T-helper 1 cell treated with Interleukin-12 subunit alpha and Interleukin-12 subunit beta and Interleukin-4 antibody, amounts not matched to agents 30 μg/mL and 1 μg/mL, for 36 hours (primary cell): ENCODE results near the gene MTF1.

Experiments
- H3K27ac Mint-ChIP-seq: one replicate; pipeline ENCODE4 v1.8.0; 2021; ENCODE audit warnings: mild to moderate bottlenecking, mixed read lengths
- H3K27me3 Mint-ChIP-seq: one replicate; pipeline ENCODE4 v1.8.0; 2021; ENCODE audit warnings: low read depth, mixed read lengths
- H3K36me3 Mint-ChIP-seq: one replicate; pipeline ENCODE4 v1.8.0; 2021; ENCODE audit warnings: low read depth, mixed read lengths
- H3K4me1 Mint-ChIP-seq: one replicate; pipeline ENCODE4 v1.8.0; 2021; ENCODE audit warnings: low read depth, mixed read lengths
- H3K4me3 Mint-ChIP-seq: one replicate; pipeline ENCODE4 v1.8.0; 2021; ENCODE audit warnings: mild to moderate bottlenecking, moderate library complexity, mixed read lengths
- H3K9me3 Mint-ChIP-seq: one replicate; pipeline ENCODE4 v1.8.0; 2021; ENCODE audit warnings: mixed read lengths

The MTF1 gene

DNA sequence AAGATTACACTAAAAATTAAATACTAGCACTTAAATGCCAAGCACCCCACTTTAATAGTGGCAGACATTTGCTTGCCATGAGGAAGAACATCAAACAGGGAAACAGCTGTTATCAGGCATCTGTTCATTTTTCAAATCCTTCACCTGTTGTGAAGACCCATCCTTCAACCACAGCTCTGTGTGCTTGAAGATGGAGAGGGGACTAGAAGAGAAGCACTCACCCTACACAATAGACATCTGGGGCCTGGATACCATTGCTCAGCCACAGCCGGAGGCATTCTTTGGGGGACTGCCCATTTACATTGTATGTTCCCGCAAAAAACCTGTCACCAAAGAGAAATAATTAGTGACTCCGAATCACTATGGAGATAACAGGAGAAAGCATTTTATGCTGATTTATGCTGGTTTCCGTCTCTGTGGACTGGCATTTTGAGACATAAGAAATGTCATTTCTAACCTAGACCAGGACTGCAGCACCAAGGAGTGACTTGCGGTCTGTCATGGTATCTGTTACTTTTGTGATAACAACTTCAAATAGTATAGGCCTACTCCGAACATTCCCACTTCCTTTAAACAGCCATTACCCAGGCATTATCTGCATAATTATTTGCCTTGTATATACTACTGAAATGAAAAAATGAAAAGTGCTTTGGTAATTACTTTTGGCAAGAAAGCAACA, 28.8 kb upstream of the MTF1 start:
- H3K27ac Mint-ChIP-seq = no peak overlapping the region
- H3K9me3 Mint-ChIP-seq = no peaks in the 10 kb centered on the region
- H3K4me3 Mint-ChIP-seq = no peak overlapping the region
- H3K4me1 Mint-ChIP-seq = no peaks in the 10 kb centered on the region
- peaks cover 13% of the 10 kb centered on the region for H3K36me3 Mint-ChIP-seq
- no peaks in the 10 kb centered on the region for H3K27me3 Mint-ChIP-seq

DNA sequence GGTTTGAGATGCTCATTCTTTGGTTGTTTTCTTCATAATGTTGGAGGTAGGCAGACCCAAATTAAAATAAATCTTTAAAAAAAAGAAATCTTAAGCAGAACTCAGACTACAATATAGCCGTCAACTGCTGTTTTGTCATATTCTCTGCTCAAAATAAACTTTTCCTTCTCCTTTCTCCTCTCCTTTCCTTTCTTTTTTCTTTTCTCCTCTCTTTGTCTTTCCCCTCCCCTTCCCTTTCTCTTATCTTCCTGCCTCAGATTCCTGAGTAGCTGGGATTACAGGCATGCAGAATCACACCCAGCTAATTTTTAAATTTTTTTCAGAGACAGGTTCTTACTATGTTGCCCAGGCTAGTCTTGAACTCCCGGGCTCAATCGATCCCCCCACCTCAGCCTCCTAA, 24.8 kb upstream of the MTF1 start:
- Mint-ChIP-seq H3K27me3 (no peaks in the 10 kb centered on the region), H3K4me1 (no peaks in the 10 kb centered on the region), H3K27ac (peak overlapping the region; percentile 26), H3K9me3 (no peaks in the 10 kb centered on the region), H3K4me3 (no peak overlapping the region), H3K36me3 (peaks cover 30% of the 10 kb centered on the region)

DNA sequence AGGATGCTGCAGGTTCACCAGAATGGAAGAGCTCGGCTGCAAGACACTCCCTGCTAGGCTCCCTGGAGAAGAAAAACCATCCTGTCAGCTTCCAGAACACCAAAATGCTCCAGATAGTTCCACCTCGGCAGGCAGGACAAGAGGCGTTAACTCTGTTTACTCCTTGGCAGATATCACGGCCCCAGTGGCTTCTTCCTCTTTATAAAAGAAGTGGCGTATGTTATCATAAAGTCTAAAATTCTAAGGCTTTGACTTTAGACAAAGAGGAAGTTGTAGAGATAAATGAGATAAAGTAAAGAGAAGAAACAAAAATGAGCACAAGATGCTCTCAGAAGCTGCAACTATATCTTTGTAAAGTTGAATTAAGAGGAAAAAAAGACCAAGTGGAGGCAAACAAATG, 24.3 kb upstream of the MTF1 start:
- H3K9me3 Mint-ChIP-seq = no peaks in the 10 kb centered on the region
- no peak overlapping the region for H3K4me3 Mint-ChIP-seq
- H3K4me1 Mint-ChIP-seq = no peaks in the 10 kb centered on the region
- H3K27me3 Mint-ChIP-seq = no peaks in the 10 kb centered on the region
- peaks cover 30% of the 10 kb centered on the region for H3K36me3 Mint-ChIP-seq
- no peak overlapping the region for H3K27ac Mint-ChIP-seq

DNA sequence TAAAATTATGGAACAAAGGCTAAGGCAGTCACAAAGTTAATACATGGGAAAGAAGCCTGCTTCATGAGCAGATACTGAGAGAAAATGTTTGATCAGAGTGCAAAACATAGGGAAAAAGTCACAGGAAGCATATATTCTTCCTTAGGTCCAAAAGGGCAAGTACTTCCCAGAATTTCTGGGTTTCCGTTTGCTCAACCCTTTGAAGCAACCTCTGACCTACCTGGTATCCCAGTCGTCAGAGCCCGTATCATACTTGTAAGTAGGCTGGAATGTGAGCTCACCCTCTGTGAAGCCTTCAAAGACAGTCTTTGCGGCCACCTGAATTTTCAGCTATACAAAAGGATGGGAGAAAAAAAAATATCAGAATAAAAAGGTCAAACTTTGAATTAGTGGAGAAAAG, 20.5 kb upstream of the MTF1 start:
- Mint-ChIP-seq H3K27me3 (no peaks in the 10 kb centered on the region), H3K9me3 (no peaks in the 10 kb centered on the region), H3K4me1 (no peaks in the 10 kb centered on the region), H3K4me3 (no peak overlapping the region), H3K27ac (no peak overlapping the region), H3K36me3 (peaks cover 30% of the 10 kb centered on the region)

DNA sequence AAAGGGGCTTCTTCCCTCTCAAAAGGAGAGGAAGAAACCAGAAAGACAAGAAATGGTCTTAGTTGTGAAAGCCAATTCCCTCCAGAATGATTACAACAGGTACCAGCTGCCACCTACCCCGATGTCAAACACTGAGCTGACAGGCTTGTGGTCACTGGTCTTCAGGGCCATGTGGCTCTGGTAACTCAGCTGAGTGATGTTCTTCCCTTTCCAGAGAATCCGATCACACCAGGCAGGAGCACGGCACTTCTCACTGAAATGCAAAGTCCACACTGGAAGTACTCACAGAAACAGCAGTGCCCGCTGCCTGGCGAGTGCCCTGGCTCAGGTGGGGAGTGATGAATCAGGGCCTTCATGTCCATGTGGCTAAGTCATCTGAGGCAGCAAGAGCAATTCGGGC, 18.7 kb upstream of the MTF1 start:
- no peak overlapping the region for H3K4me3 Mint-ChIP-seq
- no peak overlapping the region for H3K27ac Mint-ChIP-seq
- peaks cover 32% of the 10 kb centered on the region for H3K36me3 Mint-ChIP-seq
- H3K4me1 Mint-ChIP-seq = no peaks in the 10 kb centered on the region
- H3K27me3 Mint-ChIP-seq = no peaks in the 10 kb centered on the region
- no peaks in the 10 kb centered on the region for H3K9me3 Mint-ChIP-seq

DNA sequence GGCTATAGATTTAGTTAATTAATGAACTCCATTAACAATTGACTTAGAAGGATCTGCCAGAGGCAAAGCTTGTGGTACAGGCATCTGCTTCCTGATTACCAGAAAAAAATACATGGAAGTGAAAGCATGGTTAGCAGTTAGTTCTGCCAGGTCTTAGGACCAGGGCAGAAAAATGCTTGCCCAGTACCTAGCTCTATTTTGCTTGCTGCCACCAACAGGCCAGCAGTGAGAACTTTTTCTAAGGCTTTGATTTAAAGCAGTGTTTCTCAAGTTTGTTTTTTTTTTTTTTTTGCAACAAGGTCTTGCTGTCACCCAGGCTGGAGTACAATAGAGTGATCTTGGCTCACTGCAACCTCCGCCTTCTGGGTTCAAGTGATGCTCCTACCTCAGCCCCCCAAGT, 16.4 kb upstream of the MTF1 start:
- Mint-ChIP-seq H3K27me3 (no peaks in the 10 kb centered on the region), H3K4me1 (no peaks in the 10 kb centered on the region), H3K36me3 (peaks cover 23% of the 10 kb centered on the region), H3K27ac (no peak overlapping the region), H3K4me3 (no peak overlapping the region), H3K9me3 (no peaks in the 10 kb centered on the region)

DNA sequence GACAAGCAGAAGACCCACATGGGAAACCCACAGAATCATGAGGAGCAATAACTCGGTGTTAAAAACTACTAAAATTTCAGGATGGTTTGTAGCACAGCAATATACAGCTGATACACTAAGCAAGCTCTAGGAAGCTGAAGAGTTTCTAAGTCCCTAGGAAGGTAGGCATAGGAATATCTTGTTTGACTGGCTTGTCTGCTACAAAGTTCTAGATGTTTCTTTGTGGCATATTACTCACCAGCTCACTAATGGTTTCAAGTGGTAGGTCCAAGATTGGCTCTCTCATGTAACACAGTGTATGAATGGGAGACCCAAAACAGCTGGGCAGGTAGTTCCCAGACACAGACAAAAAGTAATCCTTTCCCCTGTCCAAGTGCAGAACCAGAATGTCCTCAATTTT, 13.3 kb upstream of the MTF1 start:
- no peaks in the 10 kb centered on the region for H3K4me1 Mint-ChIP-seq

DNA sequence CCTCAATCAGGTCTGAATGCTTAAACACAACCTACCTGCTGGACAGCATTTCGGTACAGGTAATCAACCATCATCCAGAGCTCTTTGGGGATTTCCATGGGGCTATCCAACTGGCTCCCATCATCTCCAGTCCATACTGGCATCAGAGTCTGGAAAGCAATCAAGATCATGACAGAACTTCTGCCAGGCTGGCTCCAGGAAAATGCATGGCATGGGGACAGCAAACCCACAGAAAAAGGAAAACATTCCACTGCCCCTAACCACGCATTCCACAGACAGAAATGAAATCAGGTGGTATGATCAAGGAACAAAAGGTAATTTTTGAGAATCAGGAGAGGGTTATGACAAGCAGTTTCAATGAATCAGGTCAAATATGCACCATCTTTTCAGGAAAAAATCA, 9.1 kb upstream of the MTF1 start:
- Mint-ChIP-seq H3K36me3 (peaks cover 29% of the 10 kb centered on the region), H3K27me3 (no peaks in the 10 kb centered on the region), H3K27ac (no peak overlapping the region), H3K9me3 (no peaks in the 10 kb centered on the region), H3K4me3 (no peak overlapping the region), H3K4me1 (peaks cover 3% of the 10 kb centered on the region)

More for the DNA sequence above, 13.3 kb upstream of the MTF1 start:
- H3K9me3 Mint-ChIP-seq = no peaks in the 10 kb centered on the region
- no peaks in the 10 kb centered on the region for H3K27me3 Mint-ChIP-seq
- peaks cover 24% of the 10 kb centered on the region for H3K36me3 Mint-ChIP-seq
- H3K27ac Mint-ChIP-seq = no peak overlapping the region
- no peak overlapping the region for H3K4me3 Mint-ChIP-seq

DNA sequence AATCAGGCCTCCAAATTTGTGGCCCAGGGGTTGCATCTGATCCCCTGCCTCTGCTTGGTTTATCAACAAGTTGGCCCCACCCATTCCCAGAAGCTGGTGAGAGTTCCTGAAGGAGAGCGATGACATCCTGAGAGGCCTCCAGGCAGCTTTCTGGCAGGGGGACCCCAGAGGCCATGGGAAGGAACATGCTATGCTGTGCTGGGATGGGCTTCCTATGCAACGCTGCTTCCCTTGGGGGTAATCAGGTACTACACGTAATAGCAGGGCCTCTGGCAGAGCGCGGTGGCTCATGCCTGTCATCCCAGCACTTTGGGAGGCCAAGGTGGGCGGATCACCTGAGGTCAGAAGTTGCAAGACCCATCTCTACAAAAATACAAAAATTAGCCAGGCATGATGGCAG, 8.4 kb upstream of the MTF1 start:
- Mint-ChIP-seq H3K27ac (no peak overlapping the region), H3K9me3 (no peaks in the 10 kb centered on the region), H3K4me3 (no peak overlapping the region), H3K27me3 (no peaks in the 10 kb centered on the region), H3K4me1 (peaks cover 3% of the 10 kb centered on the region), H3K36me3 (peaks cover 28% of the 10 kb centered on the region)

DNA sequence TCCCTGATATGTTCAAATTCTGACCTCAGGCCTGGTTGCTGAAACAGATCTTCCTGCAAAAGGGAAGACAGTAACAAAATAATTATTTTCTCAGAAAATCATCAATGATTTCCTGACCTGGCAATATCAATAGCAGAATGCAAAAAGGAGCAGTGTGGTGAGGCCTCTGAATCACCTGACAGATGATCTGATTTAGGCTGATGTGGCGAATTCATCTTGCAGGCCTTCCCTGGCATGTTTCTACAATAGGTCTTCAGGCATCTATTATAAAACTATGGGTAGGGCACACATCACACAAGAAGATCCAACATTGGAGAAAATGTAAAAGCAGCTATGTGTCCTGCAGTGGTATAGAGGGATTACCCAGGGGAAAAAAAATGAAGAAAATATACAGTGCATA, 7.1 kb upstream of the MTF1 start:
- Mint-ChIP-seq H3K9me3 (no peaks in the 10 kb centered on the region), H3K27ac (no peak overlapping the region), H3K36me3 (peaks cover 29% of the 10 kb centered on the region), H3K4me1 (peaks cover 3% of the 10 kb centered on the region), H3K4me3 (no peak overlapping the region), H3K27me3 (no peaks in the 10 kb centered on the region)

DNA sequence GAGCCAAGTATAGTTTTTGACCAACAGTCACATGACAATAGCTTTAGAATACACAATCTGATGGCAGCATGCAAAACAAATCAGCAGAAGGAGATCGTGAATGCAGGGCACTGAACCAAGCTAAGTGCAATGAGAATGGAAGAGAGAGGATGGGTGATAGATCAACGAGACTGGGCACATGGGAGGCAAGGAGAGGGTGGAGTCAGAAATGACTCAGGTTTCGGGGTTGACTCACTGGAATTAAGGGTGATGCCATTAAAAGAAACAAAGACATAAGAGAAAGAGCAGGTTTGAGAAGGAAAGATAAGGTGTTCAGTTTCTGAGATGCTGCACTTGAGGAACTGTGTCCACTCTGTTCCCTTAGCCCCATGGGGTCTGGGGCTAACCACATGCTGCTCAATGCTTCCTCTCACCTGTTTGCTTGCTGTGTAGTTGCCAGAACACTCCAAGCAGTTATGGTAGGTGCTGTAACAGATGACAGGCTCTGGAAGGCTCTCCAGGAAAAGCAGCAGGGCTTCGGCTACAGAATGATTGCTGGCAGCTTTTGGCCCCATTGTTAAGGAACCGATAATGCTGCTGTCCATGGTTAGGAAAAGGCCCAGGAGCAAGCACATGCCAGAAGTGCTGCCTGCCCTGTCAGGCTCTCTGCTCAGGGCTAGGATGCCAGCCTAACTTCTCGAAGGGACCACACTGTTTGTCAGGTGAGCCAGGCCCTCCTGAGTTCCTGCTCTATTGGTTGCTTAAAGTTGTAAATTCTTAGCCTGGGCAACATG, 6.1 kb upstream of the MTF1 start:
- no peaks in the 10 kb centered on the region for H3K27me3 Mint-ChIP-seq
- no peaks in the 10 kb centered on the region for H3K9me3 Mint-ChIP-seq
- peaks cover 3% of the 10 kb centered on the region for H3K4me1 Mint-ChIP-seq
- peaks cover 29% of the 10 kb centered on the region for H3K36me3 Mint-ChIP-seq
- no peak overlapping the region for H3K4me3 Mint-ChIP-seq
- H3K27ac Mint-ChIP-seq = no peak overlapping the region

DNA sequence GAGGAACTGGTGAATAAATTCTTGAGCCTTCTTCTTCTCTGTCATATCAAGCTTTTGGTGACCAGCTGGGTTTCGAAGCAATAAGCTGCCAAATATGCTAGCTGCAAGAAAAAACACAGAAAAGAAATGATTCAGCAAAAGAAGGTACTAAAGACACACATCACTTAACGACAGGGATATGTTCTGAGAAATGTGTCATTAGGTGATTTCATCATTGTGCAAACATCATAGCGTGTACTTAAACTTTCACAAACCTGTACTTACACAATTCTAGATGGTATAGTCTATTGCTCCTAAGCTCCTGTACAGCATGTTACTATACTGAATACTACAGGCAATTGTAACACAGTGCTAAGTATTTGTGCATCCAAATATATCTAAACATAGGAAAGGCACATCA, 2.9 kb upstream of the MTF1 start:
- Mint-ChIP-seq H3K4me3 (no peak overlapping the region), H3K9me3 (no peaks in the 10 kb centered on the region), H3K27ac (no peak overlapping the region)

DNA sequence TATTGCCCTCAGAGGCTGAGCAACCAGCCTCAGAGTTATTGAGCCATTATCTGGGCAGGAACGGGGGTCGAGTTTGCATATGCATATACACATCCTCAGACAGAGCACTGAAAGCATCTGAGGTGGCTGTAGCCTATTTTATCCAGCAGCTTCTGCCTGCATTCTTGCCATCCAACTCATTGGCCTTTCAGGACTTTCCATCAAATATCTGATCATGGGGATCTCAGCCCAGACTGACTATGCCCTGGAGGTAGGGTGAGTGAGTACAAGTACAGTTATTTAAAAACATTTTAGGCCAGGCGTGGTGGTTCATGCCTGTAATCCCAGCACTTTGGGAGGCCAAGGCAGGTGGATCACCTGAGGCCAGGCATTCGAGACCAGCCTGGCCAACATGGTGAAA, 1.8 kb upstream of the MTF1 start:
- Mint-ChIP-seq H3K27me3 (no peaks in the 10 kb centered on the region), H3K36me3 (peaks cover 22% of the 10 kb centered on the region)

More for the DNA sequence above, 2.9 kb upstream of the MTF1 start:
- Mint-ChIP-seq H3K4me1 (peaks cover 18% of the 10 kb centered on the region), H3K27me3 (no peaks in the 10 kb centered on the region), H3K36me3 (peaks cover 22% of the 10 kb centered on the region)

DNA sequence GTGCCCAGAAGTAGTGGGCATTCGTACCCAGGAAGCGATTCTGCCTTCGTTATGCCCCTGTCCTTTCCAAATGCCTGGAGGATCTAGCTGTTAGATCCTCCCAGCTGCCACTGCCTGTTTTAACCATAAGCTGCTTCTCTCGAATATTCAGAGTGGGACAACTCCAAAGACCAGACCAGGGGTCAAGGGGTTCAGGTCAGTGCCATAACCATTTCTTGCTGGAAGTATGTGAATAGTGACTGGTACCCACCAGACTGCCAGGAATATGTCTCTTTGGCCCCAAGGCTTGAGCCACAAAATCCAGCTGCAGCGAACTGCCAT, 914 bp upstream of the MTF1 start:
- Mint-ChIP-seq H3K27me3 (no peaks in the 10 kb centered on the region), H3K4me1 (peaks cover 23% of the 10 kb centered on the region), H3K27ac (peak overlapping the region; percentile 95)

More for the DNA sequence above, 1.8 kb upstream of the MTF1 start:
- peaks cover 25% of the 10 kb centered on the region for H3K4me1 Mint-ChIP-seq
- no peak overlapping the region for H3K4me3 Mint-ChIP-seq
- no peak overlapping the region for H3K27ac Mint-ChIP-seq
- no peaks in the 10 kb centered on the region for H3K9me3 Mint-ChIP-seq

DNA sequence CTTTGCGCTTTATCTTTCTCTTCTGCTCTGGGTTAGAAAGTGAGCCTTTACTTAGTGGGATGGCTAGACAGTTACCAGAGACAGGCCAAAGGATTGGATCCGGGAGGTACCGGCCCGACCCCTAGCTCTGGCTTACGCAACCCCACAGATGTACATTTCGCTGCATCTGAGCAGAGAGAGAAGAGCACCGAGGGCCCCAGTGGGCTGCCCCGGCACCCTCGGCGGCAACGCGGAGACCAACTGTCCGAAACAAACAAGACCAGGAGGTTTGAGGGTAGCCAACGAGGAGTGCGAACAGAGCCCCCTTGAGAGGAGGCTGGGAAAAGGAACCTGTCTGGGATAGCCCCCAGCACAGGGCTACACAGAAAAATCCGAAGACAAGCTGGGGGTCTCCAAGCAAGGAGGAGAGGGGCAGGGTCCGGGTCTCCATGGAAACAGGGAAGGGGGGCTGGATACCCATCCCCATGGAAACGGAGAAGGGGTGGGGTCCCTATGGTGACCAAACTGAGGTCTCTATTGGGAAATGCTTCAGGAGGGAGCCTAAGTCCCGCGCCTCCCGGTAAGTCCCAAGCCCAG, 373 bp downstream of the MTF1 start:
- Mint-ChIP-seq H3K4me1 (peaks cover 24% of the 10 kb centered on the region), H3K9me3 (no peaks in the 10 kb centered on the region), H3K4me3 (peak overlapping the region; percentile 95), H3K36me3 (peaks cover 19% of the 10 kb centered on the region), H3K27me3 (no peaks in the 10 kb centered on the region), H3K27ac (peak overlapping the region; percentile 95)

More for the DNA sequence above, 914 bp upstream of the MTF1 start:
- Mint-ChIP-seq H3K4me3 (peak overlapping the region; percentile 95), H3K9me3 (no peaks in the 10 kb centered on the region), H3K36me3 (peaks cover 20% of the 10 kb centered on the region)
